GM12891 (cell line): ENCODE measurements around the gene PHF23.
A peak's percentile ranks its signal among the peaks of the same experiment; 100 is the strongest.

Experiments
- DNase-seq: peaks from one replicate; pipeline ENCODE4 v3.0.0; 2011; ENCODE audit warnings: low spot score; ENCODE audit not compliant: insufficient read length
- FAIRE-seq: peaks from 2 replicates; lab custom pipeline; 2011; peaks lifted over from hg19 to GRCh38; lab: Jason Lieb, UNC
- PAX5 ChIP-seq: IDR thresholded peaks from 2 replicates; pipeline ENCODE4 v1.6.1; 2011; ENCODE audit warnings: low read length, moderate library complexity, mild to moderate bottlenecking; ENCODE audit not compliant: insufficient read depth, severe bottlenecking
- POLR2A ChIP-seq: IDR thresholded peaks from 2 replicates; pipeline ENCODE4 v1.6.1; 2011; ENCODE audit warnings: low read depth, low read length, control low read depth
- POLR2AphosphoS5 ChIP-seq: IDR thresholded peaks from 2 replicates; pipeline ENCODE4 v1.6.1; 2011; ENCODE audit warnings: low read depth, low read length, control low read depth
- POU2F2 ChIP-seq: IDR thresholded peaks from 2 replicates; pipeline ENCODE4 v1.6.1; 2011; ENCODE audit warnings: low read depth, mild to moderate bottlenecking, control low read depth, low read length, moderate library complexity
- SPI1 ChIP-seq: IDR thresholded peaks from 2 replicates; pipeline ENCODE4 v1.6.1; 2011; ENCODE audit warnings: low read depth, low read length, control low read depth
- TAF1 ChIP-seq: IDR thresholded peaks from 2 replicates; pipeline ENCODE4 v1.6.1; 2011; ENCODE audit warnings: low read depth, low read length, control low read depth

Gene PHF23

DNA sequence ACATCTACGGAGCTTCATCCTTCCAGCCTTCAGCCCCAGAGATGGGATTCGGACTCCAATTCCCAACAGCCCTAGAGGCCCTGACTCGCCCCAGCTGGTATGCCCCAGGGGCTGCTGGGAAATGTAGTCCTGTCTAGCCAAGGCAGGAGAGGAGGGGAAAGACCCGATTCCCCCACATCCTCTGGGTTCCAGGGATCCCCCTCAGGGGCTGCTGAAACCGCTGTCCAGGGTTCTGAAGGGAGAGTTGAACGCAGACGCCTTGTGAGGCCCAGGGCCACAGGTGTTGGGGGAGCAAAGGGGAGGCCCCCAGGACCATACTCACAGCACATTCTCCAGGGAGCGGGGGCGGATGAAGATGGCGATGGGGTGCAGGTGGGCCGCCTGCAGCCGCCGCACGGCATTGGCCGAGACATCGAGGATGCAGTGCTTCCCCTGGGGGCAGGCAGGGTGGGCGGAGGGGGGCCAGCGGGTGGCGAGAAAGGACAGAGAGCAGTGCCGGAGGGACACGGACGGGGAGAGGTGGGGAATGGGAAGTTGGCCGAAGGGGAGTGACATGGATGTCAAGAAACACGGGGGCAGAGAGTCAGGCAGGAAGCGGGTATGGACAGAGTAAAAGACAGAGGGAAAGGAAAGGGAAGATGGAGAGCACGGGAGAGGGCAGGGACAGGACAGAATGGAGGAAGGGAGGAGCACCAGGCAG, 47.5 kb downstream of the PHF23 start:
- DNase-seq (peak; percentile 68), FAIRE-seq (no peak)
- TF ChIP-seq POLR2A (no peak), POLR2AphosphoS5 (no peak)

GRCh38 chr17:7191069-7191468, 48.2 kb downstream of the PHF23 start:
- DNase-seq (no peak), FAIRE-seq (no peak)
- TF ChIP-seq TAF1 (no peak), PAX5 (no peak), POLR2AphosphoS5 (no peak), SPI1 (no peak), POLR2A (no peak), POU2F2 (no peak)

- FAIRE-seq (no peak), DNase-seq (no peak)
- TF ChIP-seq SPI1 (no peak), POU2F2 (no peak), POLR2A (no peak), POLR2AphosphoS5 (no peak), TAF1 (no peak), PAX5 (no peak)
Observed at GRCh38 chr17:7190276-7190917, 48.9 kb downstream of the PHF23 start.

DNA sequence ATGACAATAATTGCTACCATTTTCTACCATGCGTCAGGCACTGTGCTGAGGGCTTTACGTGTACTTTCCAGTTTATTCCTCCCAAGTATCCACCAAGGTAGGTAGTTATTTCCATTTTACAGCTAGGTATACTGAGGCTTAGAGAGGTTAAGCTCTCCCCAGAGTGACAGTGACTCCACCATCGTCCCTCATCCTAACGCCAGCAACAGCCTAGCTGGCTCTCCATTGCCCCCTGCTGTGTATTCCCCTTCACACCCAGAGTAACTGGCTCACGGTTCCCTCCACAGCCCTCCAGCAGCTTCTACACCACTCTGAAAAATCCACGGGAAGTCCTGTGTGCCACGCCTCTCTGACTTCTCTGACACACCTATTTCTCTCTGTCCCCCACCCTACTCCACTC, 53.0 kb downstream of the PHF23 start:
- no peak for DNase-seq
- no peak for FAIRE-seq
- no peak for TF ChIP-seq POLR2A
- TF ChIP-seq TAF1: no peak
- TF ChIP-seq SPI1: no peak
- no peak for TF ChIP-seq PAX5
- TF ChIP-seq POU2F2: no peak
- TF ChIP-seq POLR2AphosphoS5: no peak
